ENCODE results near the gene ZNF469.
A peak's percentile ranks its signal among the peaks of the same experiment; 100 is the strongest.

ZNF469 gene

DNA sequence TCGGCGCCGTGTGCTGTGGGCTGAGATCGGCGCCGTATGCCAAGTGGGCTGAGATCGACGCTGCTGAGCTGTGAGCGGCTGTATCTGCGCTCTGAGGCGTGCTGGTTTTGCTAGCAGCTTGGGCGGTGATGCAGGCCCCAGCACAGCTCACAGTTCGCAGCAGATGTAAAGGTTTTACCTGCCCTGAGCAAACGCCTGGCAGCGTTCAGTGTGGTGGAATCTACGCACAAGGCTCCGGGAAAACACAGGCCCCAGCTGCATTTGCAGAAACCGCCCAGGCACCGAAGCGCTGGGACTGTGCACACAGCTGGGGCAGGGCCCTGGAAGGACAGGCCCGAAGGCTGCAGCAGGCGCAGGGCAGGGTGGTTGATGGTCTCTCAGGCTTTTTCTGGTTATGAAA lies 8.0 kb upstream of the ZNF469 start:
- DNase-seq (ENCODE audit: low read depth in 2 of 2) = no peak
- H3K4me3 ChIP-seq (replicated peaks in 1 of 2; ENCODE audit: low read depth in 2 of 2, low read length in 2 of 2) = no peak overlapping the region
- TF ChIP-seq, protein P1, sequence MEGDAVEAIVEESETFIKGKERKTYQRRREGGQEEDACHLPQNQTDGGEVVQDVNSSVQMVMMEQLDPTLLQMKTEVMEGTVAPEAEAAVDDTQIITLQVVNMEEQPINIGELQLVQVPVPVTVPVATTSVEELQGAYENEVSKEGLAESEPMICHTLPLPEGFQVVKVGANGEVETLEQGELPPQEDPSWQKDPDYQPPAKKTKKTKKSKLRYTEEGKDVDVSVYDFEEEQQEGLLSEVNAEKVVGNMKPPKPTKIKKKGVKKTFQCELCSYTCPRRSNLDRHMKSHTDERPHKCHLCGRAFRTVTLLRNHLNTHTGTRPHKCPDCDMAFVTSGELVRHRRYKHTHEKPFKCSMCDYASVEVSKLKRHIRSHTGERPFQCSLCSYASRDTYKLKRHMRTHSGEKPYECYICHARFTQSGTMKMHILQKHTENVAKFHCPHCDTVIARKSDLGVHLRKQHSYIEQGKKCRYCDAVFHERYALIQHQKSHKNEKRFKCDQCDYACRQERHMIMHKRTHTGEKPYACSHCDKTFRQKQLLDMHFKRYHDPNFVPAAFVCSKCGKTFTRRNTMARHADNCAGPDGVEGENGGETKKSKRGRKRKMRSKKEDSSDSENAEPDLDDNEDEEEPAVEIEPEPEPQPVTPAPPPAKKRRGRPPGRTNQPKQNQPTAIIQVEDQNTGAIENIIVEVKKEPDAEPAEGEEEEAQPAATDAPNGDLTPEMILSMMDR (IDR thresholded peaks at IDR 0.05; ENCODE audit: low read depth, low read length) = no peak

DNA sequence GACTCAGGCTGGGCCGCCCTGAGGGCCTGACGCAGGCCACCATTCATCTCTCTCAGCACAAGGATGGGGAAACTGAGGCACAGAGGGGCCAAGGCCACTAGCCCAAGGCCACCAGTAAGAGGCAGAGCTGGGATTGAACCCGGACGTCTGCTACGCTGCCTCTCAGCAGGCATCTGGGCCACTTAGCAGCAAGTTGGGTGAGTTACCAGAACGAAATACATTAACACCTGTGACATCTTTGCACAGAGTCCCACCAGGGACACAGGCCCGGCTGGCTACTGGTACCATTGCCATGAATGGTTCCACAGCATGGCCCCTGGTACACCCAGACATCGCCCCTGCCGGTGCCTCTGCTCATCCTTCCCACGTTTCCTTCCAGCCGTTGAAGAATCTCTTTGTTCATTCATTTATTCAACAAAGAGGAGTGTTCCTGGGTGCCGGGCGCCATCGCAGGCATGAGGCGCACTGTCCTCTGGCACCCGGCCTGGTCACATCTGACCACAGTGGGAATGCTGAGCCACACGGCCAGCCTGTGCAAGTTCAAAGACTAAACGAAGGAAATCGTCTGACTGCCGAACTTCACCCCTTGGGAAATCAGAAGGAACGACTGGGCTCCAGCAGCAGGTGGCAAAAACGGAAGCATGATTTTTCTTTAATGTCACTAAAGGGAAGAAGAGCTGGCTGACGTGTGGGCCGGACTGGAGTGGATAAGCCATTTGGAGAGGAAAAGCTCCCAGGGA lies 7.4 kb upstream of the ZNF469 start:
- no peak for DNase-seq (ENCODE audit: low read depth in 2 of 2)
- TF ChIP-seq, protein P1 (IDR thresholded peaks at IDR 0.05; ENCODE audit: low read depth, low read length) = no peak
- H3K4me3 ChIP-seq (replicated peaks in 1 of 2; ENCODE audit: low read depth in 2 of 2, low read length in 2 of 2) = no peak overlapping the region

DNA sequence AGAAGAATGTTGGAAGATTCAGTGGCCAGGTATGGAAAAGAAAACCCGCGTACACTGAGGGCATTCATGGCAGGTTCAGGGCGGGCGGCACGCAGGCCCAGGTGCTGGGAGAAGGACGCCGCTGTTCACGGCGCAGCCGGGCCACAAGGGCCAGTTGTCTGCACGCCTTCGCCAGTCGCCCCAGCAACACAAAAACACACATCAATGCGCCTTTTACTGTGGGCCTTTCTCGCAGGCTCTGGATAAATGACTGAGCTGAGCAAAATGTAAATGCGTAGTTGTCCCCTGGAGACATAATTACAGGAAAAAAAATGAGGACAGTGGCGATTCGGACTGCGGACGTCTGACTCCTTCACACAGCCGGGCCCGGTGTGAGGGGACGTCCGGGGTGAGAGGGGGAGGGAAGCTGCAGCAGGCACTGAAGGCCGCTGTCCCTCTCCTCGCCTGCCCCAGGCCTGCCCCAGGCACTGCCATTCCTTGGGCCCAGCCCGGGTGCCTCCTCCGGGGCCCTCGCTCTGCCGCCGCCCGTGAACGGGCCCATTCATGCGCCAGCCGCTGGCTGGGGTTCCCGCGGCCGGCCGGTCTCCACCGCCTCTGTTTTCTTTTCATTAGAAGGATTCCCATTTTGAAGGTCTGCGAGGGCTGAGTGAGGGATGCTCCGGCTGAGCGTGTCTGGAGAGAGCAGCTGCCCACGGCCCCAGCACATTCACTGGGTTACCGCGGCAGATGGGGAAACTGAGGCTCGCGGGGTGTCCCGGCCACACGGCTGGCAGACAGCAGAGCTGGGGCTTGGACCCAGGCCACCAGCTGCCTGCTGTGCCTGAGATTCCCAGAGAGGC lies 6.5 kb upstream of the ZNF469 start:
- no peak overlapping the region for H3K4me3 ChIP-seq (replicated peaks in 1 of 2; ENCODE audit: low read depth in 2 of 2, low read length in 2 of 2)
- DNase-seq (ENCODE audit: low read depth in 2 of 2) = no peak
- TF ChIP-seq, protein P1 (IDR thresholded peaks at IDR 0.05; ENCODE audit: low read depth, low read length) = no peak

DNA sequence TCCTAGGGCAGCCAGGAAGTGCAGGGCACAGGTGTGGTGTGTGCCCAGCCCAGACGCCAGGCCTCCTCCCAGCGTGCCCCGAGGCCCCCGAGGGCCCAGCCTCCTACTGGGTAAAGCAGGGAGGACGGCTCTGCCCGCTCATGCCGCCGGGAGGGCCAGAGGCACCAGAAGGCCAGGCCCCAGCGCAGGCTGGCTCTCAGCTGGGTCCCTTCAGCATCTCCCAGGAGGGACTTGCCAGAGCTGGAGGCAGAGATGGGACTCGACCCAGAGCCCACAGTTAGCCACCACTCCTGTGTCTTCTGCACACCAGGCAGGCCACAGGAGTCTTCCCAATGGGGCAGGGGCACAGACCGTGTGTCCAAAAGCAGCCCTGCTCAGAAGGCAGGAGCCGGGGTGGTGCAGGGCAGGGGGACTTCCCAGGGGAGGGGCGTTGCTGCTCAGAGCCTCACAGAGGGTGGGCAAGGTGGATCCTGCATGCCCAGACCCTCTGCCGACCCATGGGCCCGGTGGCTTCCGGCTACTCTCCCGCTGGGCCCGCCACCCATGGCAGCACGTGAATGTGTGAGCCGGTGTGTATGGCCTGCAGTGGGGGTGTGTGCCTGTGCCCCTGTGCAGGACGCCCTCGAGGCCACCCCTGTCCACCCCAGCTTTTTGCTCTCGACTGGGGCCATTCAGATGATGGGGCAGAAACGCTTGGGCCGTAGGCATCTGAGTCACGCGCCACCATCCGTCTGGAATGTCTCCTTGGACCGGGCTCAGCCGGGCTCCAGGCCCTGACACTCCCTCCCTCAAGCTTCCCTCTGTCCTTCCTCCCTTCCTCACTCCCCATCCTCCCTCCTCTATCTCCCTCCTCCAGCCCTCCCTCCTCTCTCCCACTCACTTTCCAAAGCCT lies 5.7 kb upstream of the ZNF469 start:
- no peak overlapping the region for H3K4me3 ChIP-seq (replicated peaks in 1 of 2; ENCODE audit: low read depth in 2 of 2, low read length in 2 of 2)
- DNase-seq (ENCODE audit: low read depth in 2 of 2) = peak in 1 of 2 donors; percentile 31
- TF ChIP-seq, protein P1 (IDR thresholded peaks at IDR 0.05; ENCODE audit: low read depth, low read length) = no peak

DNA sequence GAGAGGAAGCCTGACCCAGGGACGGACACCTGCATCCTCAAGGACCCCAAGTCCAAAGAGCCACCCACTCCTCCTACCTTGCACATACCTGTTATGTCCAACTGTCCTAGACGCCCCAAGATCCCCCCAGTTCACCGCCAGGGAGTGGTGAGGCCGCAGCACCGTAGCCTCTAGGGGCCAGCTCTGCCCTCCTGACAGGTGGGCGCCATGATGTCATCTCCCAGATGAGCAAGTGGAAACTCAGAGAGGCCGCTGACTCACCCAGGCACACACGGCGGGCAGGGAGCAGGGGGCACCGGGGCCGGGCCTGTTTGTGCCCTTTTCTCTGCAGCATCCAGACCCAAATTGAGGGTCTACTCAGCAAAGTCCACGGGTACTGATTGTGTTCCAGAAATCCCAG lies 4.8 kb upstream of the ZNF469 start:
- DNase-seq (ENCODE audit: low read depth in 2 of 2) = no peak
- TF ChIP-seq, protein P1 (IDR thresholded peaks at IDR 0.05; ENCODE audit: low read depth, low read length) = no peak
- H3K4me3 ChIP-seq (replicated peaks in 1 of 2; ENCODE audit: low read depth in 2 of 2, low read length in 2 of 2) = no peak overlapping the region

DNA sequence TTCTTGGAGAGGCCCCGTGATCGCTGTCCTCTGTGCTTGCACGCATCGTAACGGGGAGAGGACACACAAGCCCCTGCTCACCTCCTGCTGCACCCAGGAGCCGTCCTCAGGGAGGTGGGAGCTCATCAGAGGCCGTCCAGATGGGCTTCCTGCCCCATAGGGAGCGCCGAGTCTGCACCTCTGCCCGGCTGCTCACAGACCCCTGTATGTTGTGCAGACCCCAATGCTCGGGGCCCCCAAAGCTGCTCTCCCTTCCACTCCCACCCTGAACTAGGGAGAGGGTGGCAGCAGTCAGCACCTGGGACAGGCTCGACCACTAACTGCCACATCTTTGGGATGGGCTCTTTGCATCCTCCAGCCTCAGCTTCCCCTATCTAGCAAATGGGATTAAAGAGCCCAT lies 4.4 kb upstream of the ZNF469 start:
- no peak overlapping the region for H3K4me3 ChIP-seq (replicated peaks in 1 of 2; ENCODE audit: low read depth in 2 of 2, low read length in 2 of 2)
- TF ChIP-seq, protein P1 (IDR thresholded peaks at IDR 0.05; ENCODE audit: low read depth, low read length) = no peak
- no peak for DNase-seq (ENCODE audit: low read depth in 2 of 2)

All from cardiac fibroblast (primary cell).